AG09319 (cell line): ENCODE measurements around the gene EIF4G1.
"Not testable (repeated sequence)": the region's sequence is repeated elsewhere in the genome, so short reads cannot be mapped to it uniquely, and the experiment has no call there.

ENCODE experiments used
- DNase-seq: peaks from one replicate; pipeline ENCODE4 v3.0.0-alpha.2; 2010; ENCODE audit warnings: low read depth; ENCODE audit errors: extremely low read depth
- CTCF ChIP-seq: IDR thresholded peaks from 2 replicates; pipeline ENCODE4 v1.5.1; 2011; ENCODE audit warnings: low read depth, mild to moderate bottlenecking, inconsistent platforms, low read length, moderate library complexity

The EIF4G1 gene, protein sequence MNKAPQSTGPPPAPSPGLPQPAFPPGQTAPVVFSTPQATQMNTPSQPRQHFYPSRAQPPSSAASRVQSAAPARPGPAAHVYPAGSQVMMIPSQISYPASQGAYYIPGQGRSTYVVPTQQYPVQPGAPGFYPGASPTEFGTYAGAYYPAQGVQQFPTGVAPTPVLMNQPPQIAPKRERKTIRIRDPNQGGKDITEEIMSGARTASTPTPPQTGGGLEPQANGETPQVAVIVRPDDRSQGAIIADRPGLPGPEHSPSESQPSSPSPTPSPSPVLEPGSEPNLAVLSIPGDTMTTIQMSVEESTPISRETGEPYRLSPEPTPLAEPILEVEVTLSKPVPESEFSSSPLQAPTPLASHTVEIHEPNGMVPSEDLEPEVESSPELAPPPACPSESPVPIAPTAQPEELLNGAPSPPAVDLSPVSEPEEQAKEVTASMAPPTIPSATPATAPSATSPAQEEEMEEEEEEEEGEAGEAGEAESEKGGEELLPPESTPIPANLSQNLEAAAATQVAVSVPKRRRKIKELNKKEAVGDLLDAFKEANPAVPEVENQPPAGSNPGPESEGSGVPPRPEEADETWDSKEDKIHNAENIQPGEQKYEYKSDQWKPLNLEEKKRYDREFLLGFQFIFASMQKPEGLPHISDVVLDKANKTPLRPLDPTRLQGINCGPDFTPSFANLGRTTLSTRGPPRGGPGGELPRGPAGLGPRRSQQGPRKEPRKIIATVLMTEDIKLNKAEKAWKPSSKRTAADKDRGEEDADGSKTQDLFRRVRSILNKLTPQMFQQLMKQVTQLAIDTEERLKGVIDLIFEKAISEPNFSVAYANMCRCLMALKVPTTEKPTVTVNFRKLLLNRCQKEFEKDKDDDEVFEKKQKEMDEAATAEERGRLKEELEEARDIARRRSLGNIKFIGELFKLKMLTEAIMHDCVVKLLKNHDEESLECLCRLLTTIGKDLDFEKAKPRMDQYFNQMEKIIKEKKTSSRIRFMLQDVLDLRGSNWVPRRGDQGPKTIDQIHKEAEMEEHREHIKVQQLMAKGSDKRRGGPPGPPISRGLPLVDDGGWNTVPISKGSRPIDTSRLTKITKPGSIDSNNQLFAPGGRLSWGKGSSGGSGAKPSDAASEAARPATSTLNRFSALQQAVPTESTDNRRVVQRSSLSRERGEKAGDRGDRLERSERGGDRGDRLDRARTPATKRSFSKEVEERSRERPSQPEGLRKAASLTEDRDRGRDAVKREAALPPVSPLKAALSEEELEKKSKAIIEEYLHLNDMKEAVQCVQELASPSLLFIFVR (N-terminal part only)

DNA sequence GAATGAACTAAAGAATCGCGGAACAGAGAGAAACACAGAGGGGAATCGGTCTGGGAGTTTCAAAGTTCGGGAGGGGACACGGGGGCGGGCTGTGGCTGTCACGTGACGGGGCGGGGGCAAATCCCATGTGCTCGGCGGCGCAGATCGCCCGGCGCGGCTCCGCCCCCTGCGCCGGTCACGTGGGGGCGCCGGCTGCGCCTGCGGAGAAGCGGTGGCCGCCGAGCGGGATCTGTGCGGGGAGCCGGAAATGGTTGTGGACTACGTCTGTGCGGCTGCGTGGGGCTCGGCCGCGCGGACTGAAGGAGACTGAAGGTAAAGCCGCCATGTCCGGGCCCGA lies at the start of gene EIF4G1:
Gene EIF4G1, plus strand, starts transcription at position 244 of the 337 bp plus-strand sequence. CDS start 1,191 bp downstream, outside the sequence.
- DNase-seq: peak; percentile 86
- no peak for TF ChIP-seq CTCF

DNA sequence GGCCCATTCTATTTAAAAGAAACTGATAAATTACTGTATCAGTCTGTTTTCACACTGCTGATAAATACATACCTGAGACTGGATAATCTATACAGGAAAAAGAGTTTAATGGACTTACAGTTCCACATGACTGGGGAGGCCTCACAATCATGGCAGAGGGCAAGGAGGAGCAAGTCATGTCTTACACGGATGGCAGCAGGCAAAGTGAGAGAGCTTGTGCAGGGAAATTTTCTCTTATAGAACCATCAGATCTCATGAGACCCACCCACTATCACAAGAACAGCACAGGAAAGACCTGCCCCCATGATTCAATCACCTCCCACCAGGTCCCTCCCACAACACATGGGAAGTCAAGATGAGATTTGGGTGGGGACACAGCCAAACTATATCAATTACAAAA lies 47.2 kb upstream of the EIF4G1 start:
- DNase-seq: not testable (repeated sequence)

DNA sequence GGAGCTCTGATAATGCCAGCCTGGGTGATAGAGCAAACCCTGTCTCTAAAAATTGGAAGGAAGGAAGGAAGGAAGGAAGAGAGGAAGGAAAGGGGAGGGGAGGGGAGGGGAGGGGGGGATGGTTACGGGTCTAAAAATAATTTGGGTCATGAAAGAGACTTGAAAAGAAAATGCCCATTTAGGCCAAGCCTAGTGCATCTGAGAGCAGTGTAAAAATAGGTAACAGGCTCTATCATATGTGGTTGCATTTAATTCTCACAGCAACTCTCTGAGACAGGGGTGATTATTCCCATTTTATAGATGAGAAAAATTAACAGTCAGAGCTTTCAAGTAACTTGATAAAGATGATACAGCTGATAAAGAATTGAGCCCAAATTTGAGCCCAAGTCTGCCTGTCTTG lies 42.1 kb upstream of the EIF4G1 start:
- no peak for DNase-seq
- no peak for TF ChIP-seq CTCF

DNA sequence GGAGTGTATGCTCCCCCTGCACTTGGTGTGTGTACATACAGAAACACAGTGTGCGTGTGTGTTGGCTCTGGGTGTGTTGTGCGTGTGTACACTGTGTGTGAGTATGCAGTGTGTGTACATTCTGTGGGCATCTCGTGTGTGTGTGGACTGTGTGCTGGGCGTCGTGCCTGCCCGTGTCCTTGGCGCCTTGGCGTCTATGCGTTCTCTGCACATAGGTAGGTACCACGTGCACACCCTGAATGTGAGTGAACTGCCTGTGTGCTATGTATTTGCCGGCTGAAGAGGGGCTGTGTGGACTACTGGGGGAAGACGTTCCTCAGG lies 39.1 kb upstream of the EIF4G1 start:
- no peak for DNase-seq
- TF ChIP-seq CTCF: no peak

GRCh38 chr3:184275961-184276910 lies 38.2 kb upstream of the EIF4G1 start, which contains the start of gene ECE2:
TSS of gene ECE2 (plus strand) at chr3:184276022. CDS start at chr3:184276154, 132 bp downstream.
- DNase-seq: no peak

DNA sequence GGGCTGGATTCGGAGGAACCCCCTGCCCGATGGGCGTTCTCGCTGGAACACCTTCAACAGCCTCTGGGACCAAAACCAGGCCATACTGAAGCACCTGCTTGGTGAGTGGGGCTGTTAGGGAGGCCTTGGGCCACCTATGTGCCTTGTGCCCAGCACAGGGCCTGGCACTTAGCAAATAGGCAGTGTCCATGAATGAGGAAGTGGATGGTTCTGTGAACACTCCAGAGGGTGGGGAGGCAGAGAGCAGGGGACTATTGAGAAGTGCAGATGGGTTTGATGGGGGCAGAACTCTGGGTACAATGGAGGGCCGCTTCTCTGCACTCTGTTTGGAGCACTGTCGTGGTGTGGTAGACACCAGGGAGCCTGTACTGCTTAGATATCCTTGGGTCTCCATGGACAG lies 37.0 kb upstream of the EIF4G1 start:
- no peak for DNase-seq
- no peak for TF ChIP-seq CTCF

More at GRCh38 chr3:184275961-184276910, 38.2 kb upstream of the EIF4G1 start, which contains the start of gene ECE2:
- TF ChIP-seq CTCF: no peak
